ENCODE measurements around the gene CADPS.

Gene CADPS

DNA sequence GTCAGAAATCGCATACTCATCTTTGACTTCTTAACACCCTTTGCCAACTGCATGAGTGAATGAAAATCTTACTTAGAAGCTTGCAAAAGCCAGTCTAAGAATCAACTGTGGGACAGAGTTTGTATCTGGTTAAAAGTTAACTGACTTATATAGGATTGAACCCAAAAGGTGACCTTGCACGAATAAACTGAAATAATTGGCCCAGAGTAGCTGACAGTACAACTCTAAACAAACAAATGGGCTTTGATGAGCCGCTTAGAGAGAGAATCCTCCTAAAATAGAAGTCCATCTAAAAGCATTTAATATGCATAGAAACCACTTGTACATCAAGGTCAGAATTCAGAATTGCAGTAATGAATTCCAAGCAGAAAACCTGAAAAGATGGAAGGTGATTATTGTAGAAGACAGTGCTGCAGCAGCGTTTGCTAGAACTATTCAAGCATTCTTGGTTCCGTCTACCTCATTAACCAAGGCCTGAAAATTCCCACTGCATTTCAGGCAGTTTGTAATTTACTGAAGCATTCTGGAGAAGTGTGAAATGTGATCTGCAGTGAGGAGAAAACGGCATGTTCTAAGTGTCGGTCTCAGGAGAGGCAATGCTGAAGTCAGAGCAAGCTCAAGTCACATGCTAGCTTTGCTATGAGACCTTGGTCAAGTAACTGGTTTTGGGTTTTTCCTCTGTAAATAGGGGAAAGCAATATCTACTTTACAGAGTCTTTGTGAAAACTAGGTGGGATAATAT is 103.7 kb downstream of the CADPS start:
- DNase-seq: no peak
- in situ Hi-C loops (cut with HindIII; ENCODE audit: low pct_ligation_motif_present, low pct_unique_long_range_greater_than_20kb, low sequenced_read_pairs): no loop called here

DNA sequence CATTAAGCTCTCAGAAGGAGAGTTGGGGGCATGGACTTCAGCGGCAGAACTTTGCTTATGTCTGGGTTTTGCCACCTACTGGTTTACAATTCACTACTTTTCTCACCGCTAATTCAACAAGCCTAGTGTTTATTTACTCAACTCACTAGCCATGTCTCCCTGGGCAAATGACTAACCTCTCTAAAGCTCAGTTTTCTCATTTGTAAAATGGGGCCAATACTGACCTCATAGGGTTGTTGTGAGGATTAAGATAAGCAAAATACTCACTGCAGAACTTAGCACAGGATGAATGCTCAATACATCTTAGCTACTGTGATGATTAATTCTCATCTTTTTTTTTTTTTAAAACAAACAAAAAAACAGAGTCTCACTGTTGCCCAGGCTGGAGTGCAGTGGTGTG is 106.3 kb downstream of the CADPS start:
- no peak for DNase-seq
- in situ Hi-C loops (cut with HindIII; ENCODE audit: low pct_ligation_motif_present, low pct_unique_long_range_greater_than_20kb, low sequenced_read_pairs): no loop called here

DNA sequence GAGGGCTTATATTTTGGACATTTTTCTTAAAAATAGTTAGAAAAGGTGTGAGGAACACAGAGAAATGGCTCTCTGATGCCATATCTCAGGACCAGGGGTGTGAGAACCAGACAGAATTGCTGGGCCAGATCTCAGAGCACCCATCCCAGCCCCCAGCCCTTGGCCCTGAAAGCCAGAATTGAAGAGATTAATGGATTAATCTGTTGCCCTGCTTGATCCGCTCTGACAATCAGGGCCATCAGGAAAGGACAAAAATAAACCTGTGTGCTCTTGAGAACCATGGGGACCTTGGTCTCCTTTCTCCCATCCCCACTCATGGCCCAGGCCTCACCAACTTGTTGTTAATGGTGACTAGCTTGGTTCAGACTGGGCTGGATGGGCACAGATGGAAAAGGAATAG is 113.5 kb downstream of the CADPS start:
- in situ Hi-C loops (cut with HindIII; ENCODE audit: low pct_ligation_motif_present, low pct_unique_long_range_greater_than_20kb, low sequenced_read_pairs): no loop called here
- DNase-seq: no peak

DNA sequence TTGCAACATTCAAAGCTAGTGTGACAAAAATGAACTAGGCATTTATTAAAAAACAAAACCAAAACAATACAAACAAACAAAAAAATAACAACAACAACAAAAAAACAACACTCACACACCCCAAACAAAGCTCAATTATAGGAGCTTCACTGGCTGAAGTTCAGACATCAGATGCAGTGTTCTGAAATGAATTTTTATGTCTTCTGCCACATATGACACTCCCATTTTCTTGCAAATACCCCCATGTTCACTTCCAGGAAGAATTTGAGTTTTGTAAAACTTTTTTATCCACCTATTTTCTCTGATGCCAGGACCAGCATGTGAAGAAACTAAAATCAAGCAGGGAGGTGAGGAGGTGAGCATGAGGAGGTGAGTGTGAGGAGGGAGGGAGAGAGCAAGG is 113.9 kb downstream of the CADPS start:
- in situ Hi-C loops (cut with HindIII; ENCODE audit: low pct_ligation_motif_present, low pct_unique_long_range_greater_than_20kb, low sequenced_read_pairs): no loop called here
- DNase-seq: no peak

DNA sequence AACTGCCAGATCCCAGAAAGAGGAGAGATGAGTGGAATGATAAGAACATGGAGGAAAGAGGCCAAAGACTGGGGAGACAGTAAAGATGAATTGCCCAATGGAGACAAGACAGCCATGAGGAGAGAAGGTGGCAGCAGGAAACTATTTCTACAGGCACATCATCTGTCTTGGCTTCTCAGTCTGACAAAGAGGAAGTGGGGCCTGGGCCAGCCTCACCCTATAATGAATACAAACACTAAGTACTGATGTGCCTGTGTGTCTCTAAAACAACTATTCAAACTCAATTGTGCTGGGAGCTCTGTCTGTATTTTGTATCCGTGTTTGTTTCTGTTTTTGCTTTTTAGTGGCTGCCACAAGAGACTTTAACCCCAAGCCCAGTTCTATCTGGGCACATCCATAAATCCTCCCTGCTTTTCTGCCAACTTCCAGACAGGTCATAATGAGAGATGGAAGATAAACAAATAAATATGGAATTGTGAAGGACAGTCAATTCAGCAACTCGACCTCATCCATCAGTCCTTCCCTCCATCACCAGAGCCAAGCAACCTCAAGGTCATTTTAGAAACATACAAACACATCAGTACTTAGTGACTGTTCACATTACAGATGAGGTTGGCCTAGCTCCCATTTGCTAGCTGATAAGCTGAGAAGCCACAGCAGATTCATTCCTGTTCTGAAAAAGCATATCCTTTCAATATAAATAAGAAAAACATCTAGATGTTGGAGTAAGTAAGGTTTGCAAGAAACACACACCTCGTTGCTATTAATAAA is 116.7 kb downstream of the CADPS start:
- DNase-seq: no peak
- in situ Hi-C loops (cut with HindIII; ENCODE audit: low pct_ligation_motif_present, low pct_unique_long_range_greater_than_20kb, low sequenced_read_pairs): no loop called here

DNA sequence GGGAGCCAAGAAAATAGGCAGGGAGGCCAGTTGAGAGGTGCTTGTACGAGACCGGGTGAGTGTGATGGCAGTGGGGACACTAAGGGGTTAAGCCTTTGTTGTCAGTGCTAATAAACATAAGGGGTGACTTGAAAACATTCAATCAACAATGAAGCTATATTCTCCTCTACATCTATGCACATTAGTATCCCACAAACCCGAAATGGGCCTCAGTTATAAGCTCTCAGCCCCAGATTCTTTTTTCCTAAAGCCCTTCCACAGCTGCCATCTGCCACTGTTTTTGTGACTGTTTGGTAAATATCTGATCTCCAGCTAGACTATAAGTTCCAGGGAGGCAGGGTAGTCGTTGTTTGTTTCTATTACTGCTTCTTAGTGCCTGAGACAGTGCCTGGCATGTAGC is 118.2 kb downstream of the CADPS start:
- DNase-seq: no peak
- in situ Hi-C loops (cut with HindIII; ENCODE audit: low pct_ligation_motif_present, low pct_unique_long_range_greater_than_20kb, low sequenced_read_pairs): no loop called here

DNA sequence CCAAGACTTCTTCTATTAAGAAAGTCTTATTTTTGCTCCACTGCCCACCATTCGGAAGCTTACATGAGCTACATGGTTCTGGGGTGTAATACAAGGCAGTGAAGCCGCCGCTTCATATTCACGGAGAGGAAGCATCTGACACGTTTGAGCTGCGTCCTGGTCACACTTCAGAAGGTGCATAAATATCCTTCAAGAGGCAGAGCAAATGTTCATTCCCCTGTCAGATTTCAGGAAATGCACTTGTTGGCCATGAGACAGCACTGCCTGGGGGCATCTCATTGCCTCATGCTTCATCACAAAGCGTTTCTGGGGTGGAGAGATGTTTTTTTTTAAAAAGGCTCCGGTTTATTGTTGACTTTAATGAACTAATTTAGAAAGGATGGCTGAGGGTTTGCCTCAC is 119.9 kb downstream of the CADPS start:
- in situ Hi-C loops (cut with HindIII; ENCODE audit: low pct_ligation_motif_present, low pct_unique_long_range_greater_than_20kb, low sequenced_read_pairs): no loop called here

DNA sequence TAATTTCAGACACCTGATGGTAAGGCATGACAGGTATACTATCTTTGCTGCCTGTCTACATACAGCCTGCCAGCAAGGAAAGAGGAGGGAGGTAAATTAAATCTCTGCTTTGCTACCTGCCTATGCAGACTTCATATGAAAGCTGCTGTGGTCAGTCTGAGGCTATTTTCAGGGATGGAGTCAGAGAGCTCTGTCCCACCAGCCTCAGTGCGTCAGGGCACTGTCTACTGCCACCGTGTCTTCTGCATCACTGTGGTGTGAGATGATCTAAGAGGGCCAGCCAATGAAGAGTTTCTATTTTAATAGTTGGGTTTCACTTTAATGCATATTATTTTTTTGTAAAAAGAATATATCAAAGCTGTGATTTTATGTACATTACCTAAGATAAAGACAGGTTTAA is 125.6 kb downstream of the CADPS start:
- no peak for DNase-seq
- in situ Hi-C loops (cut with HindIII; ENCODE audit: low pct_ligation_motif_present, low pct_unique_long_range_greater_than_20kb, low sequenced_read_pairs): no loop called here

More for the DNA sequence above, 119.9 kb downstream of the CADPS start:
- DNase-seq: no peak

DNA sequence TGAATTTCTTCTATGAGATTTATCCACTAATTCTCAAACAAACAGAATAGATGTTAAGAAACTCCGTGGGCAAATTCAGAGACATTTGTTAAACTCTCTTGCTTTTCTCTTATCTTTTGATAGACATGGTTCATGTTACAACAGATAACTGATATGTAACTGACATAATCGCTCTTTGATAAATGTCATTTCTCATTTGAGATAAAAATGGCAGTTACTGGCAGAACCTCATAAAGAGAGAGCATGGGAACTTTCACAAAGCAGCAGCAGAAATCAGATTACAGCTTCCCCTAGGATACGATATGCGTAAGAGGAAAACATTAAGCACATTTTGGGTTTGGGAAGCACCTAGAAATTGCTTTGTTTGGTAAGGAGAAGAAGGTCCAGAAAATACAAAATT is 126.1 kb downstream of the CADPS start:
- in situ Hi-C loops (cut with HindIII; ENCODE audit: low pct_ligation_motif_present, low pct_unique_long_range_greater_than_20kb, low sequenced_read_pairs): no loop called here
- DNase-seq: no peak

DNA sequence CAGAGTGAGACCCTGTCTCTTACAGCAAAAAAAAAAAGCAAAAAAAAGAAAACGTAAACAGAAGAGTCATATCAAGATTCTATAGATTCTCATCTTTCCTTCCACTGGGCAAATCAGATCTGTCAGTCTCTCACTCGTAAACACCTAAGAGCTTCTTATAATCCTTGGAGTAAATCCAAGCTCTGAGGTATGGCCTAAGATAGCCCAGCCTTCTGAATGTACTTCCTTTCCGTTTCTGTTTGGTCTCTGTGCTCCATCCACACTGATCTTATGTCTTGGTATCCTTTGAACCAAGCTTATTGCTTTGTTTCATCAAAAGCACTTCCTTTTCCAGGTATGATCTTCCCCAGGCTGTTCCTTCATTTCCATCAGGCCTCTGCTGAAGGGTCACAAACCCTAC is 137.8 kb downstream of the CADPS start:
- in situ Hi-C loops (cut with HindIII; ENCODE audit: low pct_ligation_motif_present, low pct_unique_long_range_greater_than_20kb, low sequenced_read_pairs): no loop called here
- no peak for DNase-seq

DNA sequence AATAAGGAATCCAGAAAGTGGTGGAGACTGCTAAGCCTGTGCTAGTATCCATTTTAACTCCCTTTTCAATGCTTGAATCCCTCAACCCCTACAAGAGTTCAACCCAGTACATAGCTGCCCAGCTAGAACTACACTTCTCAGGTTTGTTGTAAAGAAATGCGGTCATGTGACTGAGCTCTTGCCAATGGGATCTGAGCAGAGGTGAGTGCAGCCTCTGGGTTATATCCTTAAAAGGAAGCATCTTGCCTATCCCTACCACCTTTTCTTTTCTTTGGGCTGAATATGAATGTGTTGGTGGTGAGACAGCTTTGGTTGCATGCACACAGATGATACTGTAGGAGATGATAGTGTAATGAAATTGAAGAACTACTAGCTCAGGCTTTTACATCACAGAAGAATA is 139.7 kb downstream of the CADPS start:
- no peak for DNase-seq
- in situ Hi-C loops (cut with HindIII; ENCODE audit: low pct_ligation_motif_present, low pct_unique_long_range_greater_than_20kb, low sequenced_read_pairs): no loop called here

DNA sequence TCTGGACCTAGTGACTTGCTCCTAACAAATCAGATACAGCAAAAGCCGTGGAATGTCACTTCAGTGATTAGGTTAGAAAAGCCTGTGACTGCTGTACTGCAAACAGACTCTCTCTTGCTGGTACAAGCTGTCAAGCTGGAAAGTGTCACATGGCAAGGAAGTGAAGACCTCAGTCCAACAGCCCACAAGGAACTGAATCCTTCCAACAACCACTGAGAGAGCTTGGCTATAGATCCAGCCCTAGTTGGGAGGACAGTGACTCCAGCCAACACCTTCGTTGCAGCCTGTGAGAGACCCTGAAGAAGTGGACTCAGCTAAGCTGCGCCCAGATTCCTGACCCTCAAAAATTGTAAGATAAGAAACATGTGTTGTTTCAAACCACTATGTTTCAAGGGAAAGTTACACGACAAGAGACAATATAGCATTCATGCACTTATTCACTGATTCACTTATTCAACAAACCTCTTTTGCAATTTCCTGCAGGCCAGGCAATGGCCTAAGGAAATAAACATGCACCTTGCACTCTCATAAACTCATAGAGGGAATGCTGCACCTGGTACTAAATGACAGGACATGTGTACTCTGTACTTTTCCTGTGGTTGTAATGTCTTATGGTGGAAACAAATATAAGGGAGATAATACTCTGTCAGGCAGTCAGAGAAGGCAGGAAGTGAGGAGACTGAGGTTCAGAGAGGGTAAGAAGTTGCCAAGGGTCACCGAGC is 142.9 kb downstream of the CADPS start:
- DNase-seq: no peak
- in situ Hi-C loops (cut with HindIII; ENCODE audit: low pct_ligation_motif_present, low pct_unique_long_range_greater_than_20kb, low sequenced_read_pairs): no loop called here

DNA sequence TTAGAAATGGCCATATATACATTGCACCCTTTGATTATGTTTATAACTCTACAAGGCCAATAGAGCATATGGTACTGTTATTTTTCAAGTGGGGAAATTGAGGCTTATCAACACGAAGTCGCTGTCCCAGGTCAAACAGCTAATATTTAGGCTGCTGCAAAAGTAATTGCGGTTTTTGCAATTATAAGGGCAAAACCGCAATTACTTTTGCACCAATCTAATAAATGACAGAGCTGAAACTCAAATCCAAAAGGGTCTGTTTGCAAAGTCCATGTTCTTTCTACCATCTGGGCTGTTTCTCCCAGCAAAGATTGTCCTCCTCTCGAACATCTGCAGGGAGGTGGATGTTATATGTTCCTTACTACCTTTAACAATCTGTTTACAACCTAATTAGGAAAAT is 147.2 kb downstream of the CADPS start:
- in situ Hi-C loops (cut with HindIII; ENCODE audit: low pct_ligation_motif_present, low pct_unique_long_range_greater_than_20kb, low sequenced_read_pairs): no loop called here

DNA sequence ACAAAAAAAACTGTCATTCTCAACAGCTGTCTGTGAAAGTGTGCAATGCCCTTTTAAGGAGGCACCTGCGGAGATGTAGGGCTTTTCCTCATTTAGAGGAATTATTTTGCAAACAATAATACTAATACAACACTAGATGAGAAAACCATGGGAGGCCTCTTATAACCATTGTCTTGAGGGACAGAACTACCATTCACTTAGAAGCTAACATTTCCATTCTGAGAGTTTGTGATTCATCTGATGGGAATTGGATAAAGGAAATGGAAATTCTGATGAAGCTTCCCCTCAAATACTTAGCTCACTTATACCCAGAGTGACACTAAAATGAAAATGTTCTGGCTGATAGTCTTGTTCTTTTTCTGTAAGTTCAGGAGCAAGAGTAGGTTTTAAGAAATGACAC is 147.7 kb downstream of the CADPS start:
- in situ Hi-C loops (cut with HindIII; ENCODE audit: low pct_ligation_motif_present, low pct_unique_long_range_greater_than_20kb, low sequenced_read_pairs): no loop called here
- DNase-seq: no peak

More for the DNA sequence above, 147.2 kb downstream of the CADPS start:
- no peak for DNase-seq

DNA sequence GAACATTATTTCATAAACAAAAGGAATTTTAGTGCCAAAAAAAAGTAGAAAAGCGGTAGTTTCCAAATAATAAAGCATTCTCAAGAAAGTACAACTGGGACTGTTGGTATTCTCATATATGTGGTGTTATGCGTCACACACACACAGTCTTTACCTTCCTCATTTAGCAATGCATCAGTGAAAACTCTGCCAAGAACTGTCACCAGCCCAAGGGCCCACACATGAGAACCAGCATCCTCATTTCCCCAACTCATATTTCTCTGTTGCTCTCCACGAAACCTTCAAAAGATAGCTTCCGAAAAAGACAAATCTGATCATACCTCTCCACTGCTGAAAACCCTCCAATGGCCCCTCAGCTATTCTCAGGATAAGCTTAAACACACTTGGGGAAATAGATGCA is 150.7 kb downstream of the CADPS start:
- no peak for DNase-seq

DNA sequence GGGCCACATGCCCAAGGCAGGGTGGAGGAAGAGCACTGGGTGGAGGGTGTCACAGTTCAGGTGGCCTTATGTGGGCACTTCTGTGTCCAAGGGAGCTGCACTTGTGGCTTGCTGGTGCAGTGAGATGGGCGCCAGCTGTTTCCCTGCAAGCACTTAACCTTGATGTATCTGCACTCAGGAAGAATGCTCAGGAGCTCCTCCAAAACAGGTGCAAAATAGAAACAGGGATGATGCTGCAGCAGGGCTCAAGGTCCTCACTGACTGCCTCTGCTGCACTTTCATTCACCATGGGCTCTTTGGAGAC is 151.3 kb downstream of the CADPS start:
- in situ Hi-C loops (cut with HindIII; ENCODE audit: low pct_ligation_motif_present, low pct_unique_long_range_greater_than_20kb, low sequenced_read_pairs): no loop called here
- no peak for DNase-seq

More for the DNA sequence above, 150.7 kb downstream of the CADPS start:
- in situ Hi-C loops (cut with HindIII; ENCODE audit: low pct_ligation_motif_present, low pct_unique_long_range_greater_than_20kb, low sequenced_read_pairs): no loop called here

DNA sequence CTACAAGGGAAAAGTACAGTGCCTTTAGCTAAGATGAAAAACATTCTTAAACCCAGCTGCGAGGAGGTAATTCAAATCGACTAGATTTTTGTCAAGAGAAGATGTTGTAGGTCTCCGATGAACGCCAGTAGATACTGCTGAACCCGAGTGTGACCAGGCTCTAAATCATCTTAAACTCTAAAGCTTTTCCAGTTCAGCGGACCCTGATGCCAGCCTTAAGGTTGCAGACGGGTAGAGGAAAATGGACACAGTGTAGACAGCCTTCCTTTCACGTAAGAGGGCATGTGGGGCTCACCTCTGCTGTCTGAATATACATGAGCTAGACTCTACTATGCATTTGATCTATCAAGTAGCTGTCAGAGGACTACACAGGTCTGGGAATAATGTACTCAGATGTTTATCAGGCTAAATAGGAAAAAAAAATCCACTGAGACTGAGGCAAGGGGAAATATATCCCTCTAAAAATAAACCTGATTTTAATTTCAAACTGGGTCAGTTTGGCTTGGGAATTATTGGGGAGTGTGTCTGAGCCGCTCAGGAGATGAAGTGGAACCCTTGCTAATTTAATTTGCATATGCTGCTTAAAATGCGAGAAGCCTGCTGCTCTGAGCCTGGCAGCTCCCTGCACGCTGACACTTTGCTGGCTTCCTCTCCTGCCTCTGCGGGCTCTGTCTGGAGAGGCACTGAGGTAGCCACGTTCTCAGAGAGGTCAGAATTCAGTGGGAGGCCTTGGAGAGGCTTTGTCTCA is 151.9 kb downstream of the CADPS start:
- DNase-seq: no peak
- in situ Hi-C loops (cut with HindIII; ENCODE audit: low pct_ligation_motif_present, low pct_unique_long_range_greater_than_20kb, low sequenced_read_pairs): no loop called here

DNA sequence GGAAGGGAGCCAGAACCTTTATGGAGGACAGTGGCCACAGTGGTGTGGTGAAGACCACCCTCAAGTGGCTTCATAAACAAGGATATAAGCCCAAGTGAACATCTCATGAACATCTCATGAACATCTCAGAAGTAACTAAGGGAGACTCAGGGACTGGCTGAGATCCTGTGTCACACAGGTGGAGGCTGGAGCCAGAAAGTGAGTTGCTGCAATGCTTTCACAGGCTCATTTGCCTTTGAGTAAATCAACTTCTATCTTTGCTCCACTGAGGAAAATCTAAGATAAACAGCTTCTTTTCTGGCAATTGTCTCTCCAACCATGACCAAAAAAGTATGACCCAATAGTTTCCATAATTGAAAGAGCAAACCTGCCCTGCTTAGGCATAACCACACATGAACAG is 152.9 kb downstream of the CADPS start:
- in situ Hi-C loops (cut with HindIII; ENCODE audit: low pct_ligation_motif_present, low pct_unique_long_range_greater_than_20kb, low sequenced_read_pairs): no loop called here
- DNase-seq: no peak

All from ACHN (cell line).